Transverse colon (tissue), 4 donors: ENCODE results near the gene PCDHGA1. TPM values are rescaled to one million over a fixed set of nuclear protein-coding genes. Genes with fewer than 3 reads are reported as not detected.
A peak's percentile ranks its signal among the peaks of the same experiment; 100 is the strongest.

Experiments
- DNase-seq: peaks from one replicate; pipeline ENCODE4 v3.0.0-alpha.2; 2019
- H3K27ac ChIP-seq, 4 donors: fragments of 200-600 bp; sonication (generic); 2 replicates each; pipeline ENCODE4 v1.5.1; 2016 to 2018; ENCODE audit warnings: inconsistent platforms in 4 of 4
- H3K27me3 ChIP-seq: fragments of 200-600 bp; sonication (generic); 2 replicates; pipeline ENCODE4 v1.5.1; 2017; ENCODE audit warnings: inconsistent platforms
- H3K36me3 ChIP-seq, 4 donors: fragments of 200-600 bp; sonication (generic); 2 replicates each; pipeline ENCODE4 v1.5.1; 2017 to 2019; ENCODE audit warnings: inconsistent platforms in 4 of 4
- H3K4me1 ChIP-seq, 4 donors: fragments of 200-600 bp; sonication (generic); 2 replicates each; pipeline ENCODE4 v1.5.1; 2017 to 2020; ENCODE audit warnings: inconsistent platforms in 4 of 4
- H3K4me3 ChIP-seq, 4 donors: fragments of 200-600 bp; sonication (generic); 1 replicate in 1 of 4; 2 replicates in 3 of 4; pipeline versions ENCODE4 v1.5.1 to v1.6.1; 2017 to 2019; ENCODE audit warnings: inconsistent platforms in 4 of 4
- H3K9me3 ChIP-seq, 2 donors: fragments of 200-600 bp; sonication (generic); 2 replicates each; pipeline ENCODE4 v1.5.1; 2017 to 2019; ENCODE audit warnings: inconsistent platforms in 2 of 2
- CTCF ChIP-seq, 5 experiments: fragments of 200-600 bp in 3 of 5; fragments of 450-650 bp in 2 of 5; sonication (generic) in 3 of 5; IDR thresholded peaks; 1 replicate in 2 of 5; 2 replicates in 3 of 5; pipeline ENCODE4 v1.5.1; 2016 to 2017; ENCODE audit warnings: antibody characterized with exemption in 5 of 5, inconsistent platforms in 3 of 5, mild to moderate bottlenecking in 2 of 5, moderate library complexity in 1 of 5
- EP300 ChIP-seq: sonication (generic); formaldehyde crosslinking; IDR thresholded peaks from one replicate; pipeline ENCODE4 v1.6.1; 2017; ENCODE audit warnings: antibody characterized with exemption, low read depth
- POLR2A ChIP-seq: fragments of 450-650 bp; IDR thresholded peaks from one replicate; pipeline ENCODE4 v1.6.1; 2016; ENCODE audit warnings: antibody characterized with exemption, mild to moderate bottlenecking, moderate library complexity
- POLR2AphosphoS5 ChIP-seq, 3 donors: sonication (generic); formaldehyde crosslinking; IDR thresholded peaks; one replicate each; pipeline ENCODE4 v1.6.1; 2016; ENCODE audit warnings: antibody characterized with exemption in 3 of 3
- WGBS, 2 donors: methylation state at CpG; one replicate each; pipeline ENCODE4 v1.1.5; 2018; ENCODE audit warnings: low coverage in 1 of 2; 5-methylcytosine and 5-hydroxymethylcytosine counted together
- in situ Hi-C, 4 donors: fragments of 200-750 bp; cut with MboI; loops; one replicate each; pipeline versions ENCODE4 v1.15.0 to v1.15.1; 2017; ENCODE audit warnings: low sequenced_read_pairs in 3 of 4, low pct_ligation_motif_present in 1 of 4, low pct_unique_long_range_greater_than_20kb in 1 of 4
- intact Hi-C: fragments of 100-400 bp; cut with DNase I; formaldehyde crosslinking; loops from one replicate; pipeline ENCODE4 v1.15.1; 2023; ENCODE audit warnings: low total_unique reads
- total RNA-seq, 4 donors: library from RNA; depleted of rRNA; stranded (reverse); fragments of >200 nt; gene quantifications; one replicate each; pipeline ENCODE4 v1.1.0, GENCODE V29; 2016

The PCDHGA1 gene
- total RNA-seq, 4 donors from 2014 or later = 0.55 to 0.64 TPM; not detected in 2

GRCh38 chr5:141528291-141528984 is 198.1 kb downstream of the PCDHGA1 start:
- DNase-seq = no peak
- WGBS, 2 donors = 86 to 95% methylated on average over 3 to 11 of the region's 11 CpGs
- in situ Hi-C loops = no loop called here

GRCh38 chr5:141529002-141529401 is 198.7 kb downstream of the PCDHGA1 start:
- no peak for TF ChIP-seq CTCF (IDR thresholded peaks at IDR 0.05)
- no peak for TF ChIP-seq POLR2A
- TF ChIP-seq EP300 = no peak
- no peak for TF ChIP-seq POLR2AphosphoS5 (IDR thresholded peaks at IDR 0.05)
- Histone ChIP-seq H3K4me3 (no peak overlapping the region), H3K9me3 (no peaks in the 10 kb centered on the region), H3K36me3 (peaks cover 0 to 19% (median 2%) of the 10 kb centered on the region in 4 donors), H3K27me3 (no peaks in the 10 kb centered on the region), H3K27ac (peak overlapping the region; percentile 23 to 42 (median 32)), H3K4me1 (peaks cover 4 to 30% (median 11%) of the 10 kb centered on the region in 4 donors)
- intact Hi-C loops (loop anchor here (10.0 kb wide), 1 partner anchor 124 kb away; the partner anchor contains the start of genes PCDHGA9 and PCDHGB6), in situ Hi-C loops (no loop called here)
- DNase-seq = no peak
- WGBS, 2 donors = 71 to 78% methylated on average over 4 to 5 of the region's 5 CpGs

More at GRCh38 chr5:141528291-141528984, 198.1 kb downstream of the PCDHGA1 start:
- Histone ChIP-seq H3K4me1 (peaks cover 4 to 36% (median 11%) of the 10 kb centered on the region in 4 donors), H3K4me3 (no peak overlapping the region), H3K9me3 (no peaks in the 10 kb centered on the region), H3K36me3 (peaks cover 0 to 19% (median 1%) of the 10 kb centered on the region in 4 donors), H3K27me3 (no peaks in the 10 kb centered on the region), H3K27ac (peak overlapping the region; percentile 23 to 49 (median 32))
- TF ChIP-seq POLR2AphosphoS5 (IDR thresholded peaks at IDR 0.05) (no peak), EP300 (no peak), CTCF (IDR thresholded peaks at IDR 0.05) (no peak), POLR2A (no peak)
- intact Hi-C loops = loop anchor here (10.0 kb wide), 1 partner anchor 124 kb away; the partner anchor contains the start of genes PCDHGA9 and PCDHGB6

- no peak for DNase-seq
- H3K27me3 ChIP-seq = no peaks in the 10 kb centered on the region
- in situ Hi-C loops = no loop called here
- intact Hi-C loops = loop anchor here (10.0 kb wide), 1 partner anchor 125 kb away; the partner anchor contains the start of genes PCDHGA9 and PCDHGB6
- H3K9me3 ChIP-seq = no peaks in the 10 kb centered on the region
- H3K4me1 ChIP-seq = peaks cover 4 to 22% (median 10%) of the 10 kb centered on the region in 4 donors
- peaks cover 0 to 20% (median 2%) of the 10 kb centered on the region in 4 donors for H3K36me3 ChIP-seq
- TF ChIP-seq EP300 (no peak), POLR2A (no peak), CTCF (IDR thresholded peaks at IDR 0.05) (no peak), POLR2AphosphoS5 (IDR thresholded peaks at IDR 0.05) (no peak)
- no peak overlapping the region for H3K4me3 ChIP-seq
- peak overlapping the region in 3 of 4 donors; percentile 30 to 42 (median 35) for H3K27ac ChIP-seq
- 86% methylated on average over 7 of the region's 7 CpGs; no CpG with 5 or more reads in 1 of the 2 donors for WGBS, 2 donors
These were observed 199.6 kb downstream of the PCDHGA1 start for GRCh38 chr5:141529873-141530272.

- in situ Hi-C loops = no loop called here
- H3K27me3 ChIP-seq = no peaks in the 10 kb centered on the region
- DNase-seq = no peak
- H3K36me3 ChIP-seq = peaks cover 0 to 20% (median 2%) of the 10 kb centered on the region in 4 donors
- TF ChIP-seq EP300 (no peak), POLR2AphosphoS5 (IDR thresholded peaks at IDR 0.05) (no peak), CTCF (IDR thresholded peaks at IDR 0.05) (no peak), POLR2A (no peak)
- no peak overlapping the region for H3K4me3 ChIP-seq
- 91 to 96% methylated on average over 1 of the region's 1 CpG for WGBS, 2 donors
- H3K9me3 ChIP-seq = no peaks in the 10 kb centered on the region
- intact Hi-C loops = no loop called here
- no peak overlapping the region for H3K27ac ChIP-seq
- H3K4me1 ChIP-seq = peaks cover 0 to 8% (median 0%) of the 10 kb centered on the region in 4 donors
These were observed 202.4 kb downstream of the PCDHGA1 start for GRCh38 chr5:141532726-141533125.
